H1 (cell line): Measurements from ENCODE around the gene GRK3. TPM values are rescaled to one million over a fixed set of nuclear protein-coding genes. Genes with fewer than 3 reads are reported as not detected.

ENCODE experiments used
- CTCF ChIA-PET: fragments of 300-600 bp; sonication (Branson Sonifier 250); formaldehyde crosslinking; loops from one replicate; lab custom pipeline; 2021; ENCODE audit not compliant: partially characterized antibody; lab: Charles Lee
- POLR2A ChIA-PET: fragments of 300-600 bp; sonication (Branson Sonifier 250); formaldehyde crosslinking; loops from one replicate; lab custom pipeline; 2021; ENCODE audit warnings: inconsistent platforms; ENCODE audit not compliant: partially characterized antibody; lab: Charles Lee
- DNase-seq, 2 experiments: peaks; one replicate each; pipeline versions ENCODE4 v3.0.0 to v3.0.0-alpha.2; 2010 to 2022; ENCODE audit warnings: low spot score in 2 of 2, low read depth in 1 of 2, mixed read lengths in 1 of 2
- FAIRE-seq: peaks from 2 replicates; lab custom pipeline; 2011; peaks lifted over from hg19 to GRCh38; lab: Jason Lieb, UNC
- H2AFZ ChIP-seq: 2 replicates; pipeline ENCODE4 v1.8.1; 2012; ENCODE audit warnings: low read length, inconsistent platforms
- H2AK5ac ChIP-seq: 2 replicates; pipeline ENCODE4 v1.6.1; 2013; ENCODE audit warnings: low read depth, low read length
- H2BK120ac ChIP-seq: replicated peaks from 2 replicates; pipeline ENCODE3; 2013; ENCODE audit warnings: low read depth, low read length, inconsistent platforms
- H2BK12ac ChIP-seq: 2 replicates; pipeline ENCODE4 v1.6.1; 2013; ENCODE audit warnings: low read depth, low read length
- H2BK15ac ChIP-seq: 2 replicates; pipeline ENCODE4 v1.6.1; 2013; ENCODE audit warnings: low read length
- H2BK20ac ChIP-seq: 2 replicates; pipeline ENCODE4 v1.6.1; 2013; ENCODE audit warnings: low read length
- H2BK5ac ChIP-seq: 2 replicates; pipeline ENCODE4 v1.6.1; 2013; ENCODE audit warnings: low read depth, low read length
- H3K14ac ChIP-seq: 2 replicates; pipeline ENCODE4 v1.6.1; 2013; ENCODE audit warnings: inconsistent platforms; ENCODE audit not compliant: insufficient read length
- H3K18ac ChIP-seq: 2 replicates; pipeline ENCODE4 v1.6.1; 2013; ENCODE audit warnings: low read length; ENCODE audit errors: extremely low read depth
- H3K23ac ChIP-seq: 2 replicates; pipeline ENCODE4 v1.6.1; 2013; ENCODE audit warnings: inconsistent platforms; ENCODE audit not compliant: insufficient read length
- H3K23me2 ChIP-seq: 2 replicates; pipeline ENCODE4 v1.6.1; 2013; ENCODE audit warnings: low read depth, low read length
- H3K27ac ChIP-seq: 2 replicates; pipeline ENCODE4 v1.6.1; 2011; ENCODE audit warnings: low read depth, low read length, inconsistent platforms
- H3K27me3 ChIP-seq, 4 experiments: replicated peaks in 1 of 4; 1 replicate in 1 of 4; 2 replicates in 3 of 4; pipeline versions ENCODE4 v1.6.1 to v1.8.1; 2011 to 2013; ENCODE audit warnings: low read length in 3 of 4, mild to moderate bottlenecking in 3 of 4, inconsistent platforms in 2 of 4, mixed read lengths in 2 of 4, moderate library complexity in 1 of 4; ENCODE audit not compliant: control insufficient read depth in 3 of 4, insufficient read depth in 3 of 4; ENCODE audit errors: extremely low read depth in 1 of 4
- H3K36me3 ChIP-seq, 4 experiments: 2 replicates each; pipeline versions ENCODE4 v1.6.1 to v1.8.1; 2011 to 2013; ENCODE audit warnings: mild to moderate bottlenecking in 4 of 4, low read length in 3 of 4, moderate library complexity in 2 of 4, control low read depth in 1 of 4, inconsistent platforms in 1 of 4; ENCODE audit not compliant: insufficient read depth in 4 of 4, control insufficient read depth in 2 of 4
- H3K4ac ChIP-seq: replicated peaks from 2 replicates; pipeline ENCODE3; 2013; ENCODE audit warnings: low read length, low read depth, mixed read lengths, inconsistent platforms; ENCODE audit not compliant: insufficient read length
- H3K4me1 ChIP-seq, 4 experiments: replicated peaks in 1 of 4; 1 replicate in 1 of 4; 2 replicates in 3 of 4; pipeline versions ENCODE4 v1.6.1 to v1.8.1; 2011 to 2013; ENCODE audit warnings: low read length in 3 of 4, inconsistent platforms in 2 of 4, mixed read lengths in 1 of 4; ENCODE audit not compliant: insufficient read depth in 4 of 4, control insufficient read depth in 3 of 4
- H3K4me2 ChIP-seq, 2 experiments: 2 replicates each; pipeline versions ENCODE4 v1.6.1 to v1.8.1; 2011 to 2013; ENCODE audit warnings: low read depth in 2 of 2, low read length in 2 of 2, control low read depth in 1 of 2, inconsistent platforms in 1 of 2, mild to moderate bottlenecking in 1 of 2; ENCODE audit not compliant: insufficient read depth in 1 of 2
- H3K4me3 ChIP-seq, 4 experiments: fragments of 200-600, 300-600 bp in 1 of 4; sonication (generic), shearing (Covaris generic), sonication (Bioruptor Twin) in 1 of 4; 2 replicates each; pipeline versions ENCODE4 v1.5.1 to v1.8.1; 2011 to 2016; ENCODE audit warnings: low read length in 4 of 4, low read depth in 3 of 4, control low read depth in 2 of 4, inconsistent platforms in 2 of 4, mild to moderate bottlenecking in 2 of 4, mixed read lengths in 1 of 4, moderate library complexity in 1 of 4; ENCODE audit not compliant: insufficient read depth in 2 of 4; ENCODE audit errors: extremely low read depth in 1 of 4
- H3K56ac ChIP-seq: replicated peaks from 2 replicates; pipeline ENCODE3; 2013; ENCODE audit warnings: low read depth, mild to moderate bottlenecking, mixed read lengths, low read length, inconsistent platforms; ENCODE audit not compliant: insufficient read length
- H3K79me1 ChIP-seq: 2 replicates; pipeline ENCODE4 v1.6.1; 2013; ENCODE audit warnings: low read depth, low read length, control low read depth
- H3K79me2 ChIP-seq, 2 experiments: 2 replicates each; pipeline versions ENCODE4 v1.6.1 to v1.8.1; 2012 to 2013; ENCODE audit warnings: low read length in 2 of 2, mild to moderate bottlenecking in 2 of 2, inconsistent platforms in 1 of 2; ENCODE audit not compliant: insufficient read depth in 2 of 2, control insufficient read depth in 1 of 2
- H3K9ac ChIP-seq, 4 experiments: replicated peaks in 1 of 4; 1 replicate in 1 of 4; 2 replicates in 3 of 4; pipeline versions ENCODE4 v1.6.1 to v1.8.1; 2011 to 2013; ENCODE audit warnings: low read depth in 3 of 4, low read length in 3 of 4, control low read depth in 2 of 4, mild to moderate bottlenecking in 2 of 4, moderate library complexity in 2 of 4, inconsistent platforms in 1 of 4; ENCODE audit errors: extremely low read depth in 1 of 4
- H3K9me3 ChIP-seq, 2 experiments: 2 replicates each; pipeline versions ENCODE4 v1.6.1 to v1.8.1; 2012 to 2013; ENCODE audit warnings: mild to moderate bottlenecking in 2 of 2, moderate library complexity in 2 of 2, control low read depth in 1 of 2, inconsistent platforms in 1 of 2, low read depth in 1 of 2, low read length in 1 of 2, mixed read lengths in 1 of 2; ENCODE audit not compliant: insufficient read depth in 2 of 2
- H4K20me1 ChIP-seq, 2 experiments: replicated peaks in 1 of 2; 2 replicates each; pipeline versions ENCODE3 to v1.8.1; 2011 to 2013; ENCODE audit warnings: inconsistent platforms in 2 of 2, low read length in 2 of 2, mild to moderate bottlenecking in 1 of 2; ENCODE audit not compliant: insufficient read depth in 2 of 2, control insufficient read depth in 1 of 2
- H4K5ac ChIP-seq: 2 replicates; pipeline ENCODE4 v1.6.1; 2013; ENCODE audit warnings: low read length, low read depth, mixed read lengths, inconsistent platforms; ENCODE audit not compliant: insufficient read length
- H4K8ac ChIP-seq: 2 replicates; pipeline ENCODE4 v1.8.0; 2013; ENCODE audit warnings: mild to moderate bottlenecking, moderate library complexity, low read length, inconsistent platforms; ENCODE audit not compliant: insufficient read depth; ENCODE audit errors: extremely low read depth
- H4K91ac ChIP-seq: replicated peaks from 2 replicates; pipeline ENCODE3; 2013; ENCODE audit warnings: low read length, mixed read lengths, inconsistent platforms; ENCODE audit not compliant: insufficient read length
- ATF2 ChIP-seq: IDR thresholded peaks from 2 replicates; pipeline ENCODE4 v1.6.1; 2012; ENCODE audit warnings: low read length, inconsistent platforms
- ATF3 ChIP-seq: IDR thresholded peaks from 2 replicates; pipeline ENCODE4 v1.6.1; 2011; ENCODE audit warnings: low read depth, mild to moderate bottlenecking, low read length; ENCODE audit not compliant: insufficient read depth
- BACH1 ChIP-seq: IDR thresholded peaks from 2 replicates; pipeline ENCODE4 v1.6.1; 2012; ENCODE audit warnings: low read length, improper control_type of control experiment
- BRCA1 ChIP-seq: IDR thresholded peaks from 2 replicates; pipeline ENCODE4 v1.6.1; 2012; ENCODE audit warnings: low read depth, low read length, improper control_type of control experiment
- E2F6 ChIP-seq: IDR thresholded peaks from 2 replicates; pipeline ENCODE4 v1.6.1; 2012; ENCODE audit warnings: inconsistent platforms
- KDM4A ChIP-seq: IDR thresholded peaks from one replicate; pipeline ENCODE4 v1.7.1; 2012; ENCODE audit warnings: low read depth, mild to moderate bottlenecking, moderate library complexity, low read length, inconsistent platforms; ENCODE audit not compliant: severe bottlenecking
- USF2 ChIP-seq: IDR thresholded peaks from 2 replicates; pipeline ENCODE4 v1.6.1; 2011; ENCODE audit warnings: low read length, improper control_type of control experiment
- WGBS, 2 experiments: shearing (Covaris generic) in 1 of 2; methylation state at CpG; one replicate each; pipeline versions ENCODE4 v1.1.6 to v1.1.7; 2013 to 2015; ENCODE audit warnings: low lambda C conversion rate in 2 of 2, mixed read lengths in 2 of 2, inconsistent platforms in 1 of 2, low coverage in 1 of 2, missing lambda C conversion rate in 1 of 2; ENCODE audit not compliant: insufficient replicate concordance in 2 of 2, insufficient coverage in 1 of 2, insufficient read length in 1 of 2; ENCODE audit errors: extremely low coverage in 1 of 2, missing lambda C conversion rate in 1 of 2; 5-methylcytosine and 5-hydroxymethylcytosine counted together
- polyA plus RNA-seq, 7 experiments: library from polyadenylated mRNA; depleted of rRNA in 3 of 7; stranded (reverse) in 5 of 7; unstranded in 2 of 7; fragments of >200 nt in 5 of 7; fragments of 200-250 nt in 2 of 7; gene quantifications; 1 replicate in 5 of 7; 2 replicates in 1 of 7; 4 replicates in 1 of 7; pipeline versions ENCODE4 v1.2.1 to v1.2.3, GENCODE V29; 2011 to 2013; ENCODE audit warnings: missing spikeins in 2 of 7, mixed read lengths in 2 of 7
- total RNA-seq: library from RNA; stranded (reverse); fragmentation: NEBNext Ultra II Directional; extraction: Animal tissue kit (Norgen Biotek cat#: 25700); gene quantifications from 2 replicates; pipeline ENCODE4 v1.2.1, GENCODE V29; 2021

GRK3 gene
- total and polyA plus RNA-seq, 2 of the 8 experiments (the other 6 are each of a cell fraction or from before 2014, with no cell fraction given): 7.5 to 35.3 TPM

DNA sequence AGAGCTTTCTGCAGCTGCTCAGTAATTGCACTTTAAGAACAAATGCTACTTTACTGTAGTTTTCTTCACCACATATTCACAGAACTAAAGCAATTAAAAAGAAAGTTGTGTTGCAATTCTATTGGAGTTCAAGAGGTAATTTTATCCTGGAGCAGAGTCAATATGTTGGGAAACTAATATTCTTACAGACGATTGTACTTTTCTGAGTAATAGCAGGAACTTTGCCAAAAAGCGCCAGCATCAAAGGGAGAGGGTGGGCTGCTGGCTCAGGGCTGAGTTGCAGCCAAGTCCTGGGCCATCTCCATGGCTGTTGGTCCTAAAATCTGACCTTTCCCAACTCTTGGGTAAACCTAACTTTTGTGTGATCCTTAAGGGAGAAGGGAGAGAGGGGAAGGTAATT is 104.0 kb downstream of the GRK3 start:
- Histone ChIP-seq H2BK20ac (no peak overlapping the region), H4K5ac (no peak overlapping the region), H3K14ac (no peak overlapping the region), H4K20me1 (peaks cover 0 to 3% of the 10 kb centered on the region in 2 experiments), H3K36me3 (no peaks in the 10 kb centered on the region; a peak in 2 of 8 replicates), H4K8ac (no peak overlapping the region), H3K27ac (no peak overlapping the region), H2AK5ac (no peak overlapping the region), H2BK15ac (no peak overlapping the region), H2BK120ac (no peak overlapping the region), H3K23me2 (no peaks in the 10 kb centered on the region), H4K91ac (no peak overlapping the region), H3K23ac (no peak overlapping the region), H3K4me1 (no peaks in the 10 kb centered on the region), H3K9ac (no peak overlapping the region), H3K4ac (no peak overlapping the region), H3K4me3 (no peak overlapping the region), H3K27me3 (no peaks in the 10 kb centered on the region), H3K4me2 (no peak overlapping the region), H3K79me1 (no peaks in the 10 kb centered on the region), H2BK12ac (no peak overlapping the region), H3K18ac (no peak overlapping the region), H3K79me2 (no peaks in the 10 kb centered on the region), H3K56ac (no peak overlapping the region), H3K9me3 (no peaks in the 10 kb centered on the region), H2BK5ac (no peak overlapping the region), H2AFZ (no peak overlapping the region)
- WGBS, 2 experiments: 89% methylated on average over 2 of the region's 2 CpGs; no CpG with 5 or more reads in 1 of the 2 experiments
- ChIA-PET CTCF (no interaction called here), POLR2A (no interaction called here)
- FAIRE-seq (no peak), DNase-seq (no peak)
- TF ChIP-seq USF2 (no peak), ATF2 (no peak), E2F6 (no peak), ATF3 (no peak), BRCA1 (no peak), KDM4A (no peak), BACH1 (no peak)
